HepG2 (cell line): ENCODE measurements around the gene SPRYD3. TPM values are rescaled to one million over a fixed set of nuclear protein-coding genes. Genes with fewer than 3 reads are reported as not detected.

Source experiments
- FOXC1 ChIP-seq: sonication (generic); formaldehyde crosslinking; IDR thresholded peaks from 2 replicates; pipeline ENCODE4 v1.8.0; 2022; ENCODE audit warnings: mild to moderate bottlenecking, missing genetic modification reagents, borderline replicate concordance
- HMG20B ChIP-seq: conservative IDR thresholded peaks from 2 replicates; pipeline ENCODE4 v1.6.1; 2016; ENCODE audit warnings: missing genetic modification reagents, missing compliant biosample characterization
- HOXA5 ChIP-seq: sonication (generic); formaldehyde crosslinking; IDR thresholded peaks from 2 replicates; pipeline ENCODE4 v1.4.0; 2020; ENCODE audit warnings: missing genetic modification reagents
- KDM1A ChIP-seq: IDR thresholded peaks from 2 replicates; pipeline ENCODE4 v1.6.1; 2016; ENCODE audit warnings: missing compliant biosample characterization
- MAZ ChIP-seq, 2 experiments: sonication (generic) in 1 of 2; formaldehyde crosslinking in 1 of 2; IDR thresholded peaks; 2 replicates each; pipeline versions ENCODE4 v1.5.0 to v1.6.1; 2012 to 2020; ENCODE audit warnings: low read depth in 2 of 2, mild to moderate bottlenecking in 2 of 2, borderline replicate concordance in 1 of 2, improper control_type of control experiment in 1 of 2, low read length in 1 of 2, missing genetic modification reagents in 1 of 2, moderate library complexity in 1 of 2
- NFRKB ChIP-seq: fragments of 450-650 bp; IDR thresholded peaks from 2 replicates; pipeline ENCODE4 v1.6.1; 2017
- NR1H2 ChIP-seq: sonication (generic); formaldehyde crosslinking; IDR thresholded peaks from 2 replicates; pipeline ENCODE4 v1.8.1; 2022; ENCODE audit warnings: low read depth, missing genetic modification reagents, borderline replicate concordance
- SP1 ChIP-seq, 2 experiments: fragments of 450-650 bp in 1 of 2; sonication (generic) in 1 of 2; formaldehyde crosslinking in 1 of 2; IDR thresholded peaks; 2 replicates each; pipeline versions ENCODE4 v1.4.0 to v1.6.1; 2016 to 2020; ENCODE audit warnings: missing genetic modification reagents in 1 of 2
- TARDBP ChIP-seq: sonication (generic); formaldehyde crosslinking; IDR thresholded peaks from 2 replicates; pipeline ENCODE4 v1.8.0; 2022; ENCODE audit warnings: mild to moderate bottlenecking, missing genetic modification reagents
- TCF7 ChIP-seq: sonication (generic); IDR thresholded peaks from 2 replicates; pipeline ENCODE4 v1.6.1; 2016; ENCODE audit warnings: antibody characterized with exemption, low read depth
- ZMAT3 ChIP-seq: sonication (generic); formaldehyde crosslinking; conservative IDR thresholded peaks from 2 replicates; pipeline ENCODE4 v1.7.0; 2021; ENCODE audit warnings: missing genetic modification reagents
- ZNF180 ChIP-seq: sonication (generic); formaldehyde crosslinking; IDR thresholded peaks from 2 replicates; pipeline ENCODE4 v1.4.0; 2020; ENCODE audit warnings: low read depth, missing genetic modification reagents, borderline replicate concordance
- ZNF331 ChIP-seq: sonication (generic); formaldehyde crosslinking; IDR thresholded peaks from 2 replicates; pipeline ENCODE4 v1.4.0; 2020; ENCODE audit warnings: missing genetic modification reagents
- ZNF567 ChIP-seq: sonication (generic); formaldehyde crosslinking; IDR thresholded peaks from 2 replicates; pipeline ENCODE4 v1.8.1; 2023; ENCODE audit warnings: mild to moderate bottlenecking, missing genetic modification reagents, borderline replicate concordance
- ZNF607 ChIP-seq: sonication (generic); formaldehyde crosslinking; IDR thresholded peaks from 2 replicates; pipeline ENCODE4 v1.5.1; 2020; ENCODE audit warnings: missing genetic modification reagents, mild to moderate bottlenecking, borderline replicate concordance
- ZNF672 ChIP-seq: sonication (generic); formaldehyde crosslinking; IDR thresholded peaks from 2 replicates; pipeline ENCODE4 v1.8.1; 2022; ENCODE audit warnings: missing genetic modification reagents
- ZNF703 ChIP-seq: sonication (generic); formaldehyde crosslinking; IDR thresholded peaks from 2 replicates; pipeline ENCODE4 v1.5.1; 2020; ENCODE audit warnings: missing genetic modification reagents, mild to moderate bottlenecking, moderate library complexity, borderline replicate concordance
- polyA plus RNA-seq, 8 experiments: library from polyadenylated mRNA; depleted of rRNA in 3 of 8; stranded (reverse) in 7 of 8; unstranded in 1 of 8; fragments of >200 nt; fragmentation: Illumina TruSeq in 4 of 8; extraction: Trizol in 4 of 8; gene quantifications; 2 replicates each; pipeline versions ENCODE4 v1.2.1 to v1.2.3, GENCODE V29; 2011 to 2016; ENCODE audit warnings: low read depth in 4 of 8, missing spikeins in 1 of 8, mixed read lengths in 1 of 8; ENCODE audit not compliant: insufficient read depth in 1 of 8
- total RNA-seq, 5 experiments: library from RNA; depleted of rRNA; stranded (reverse); fragments of >200 nt; fragmentation: Illumina TruSeq; extraction: Trizol; gene quantifications; 2 replicates each; pipeline ENCODE4 v1.2.3, GENCODE V29; 2016; ENCODE audit warnings: low read depth in 1 of 5
- TF ChIP-seq, protein P1 (sequence below): sonication (generic); formaldehyde crosslinking; IDR thresholded peaks from 2 replicates; pipeline ENCODE4 v1.4.0; 2020; ENCODE audit warnings: mild to moderate bottlenecking, missing genetic modification reagents
- TF ChIP-seq, protein P2 (sequence below): sonication (generic); formaldehyde crosslinking; IDR thresholded peaks from 2 replicates; pipeline ENCODE4 v1.5.0; 2020; ENCODE audit warnings: missing genetic modification reagents
- TF ChIP-seq, protein P3 (sequence below): sonication (generic); formaldehyde crosslinking; IDR thresholded peaks from 2 replicates; pipeline ENCODE4 v1.4.0; 2020; ENCODE audit warnings: mild to moderate bottlenecking, low read depth, missing genetic modification reagents
- TF ChIP-seq, protein P4 (sequence below): sonication (generic); formaldehyde crosslinking; IDR thresholded peaks from 2 replicates; pipeline ENCODE4 v1.8.0; 2022; ENCODE audit warnings: mild to moderate bottlenecking, missing genetic modification reagents, moderate library complexity
- TF ChIP-seq, protein P5 (sequence below), 2 experiments: fragments of 450-650 bp in 1 of 2; sonication (generic) in 1 of 2; formaldehyde crosslinking; IDR thresholded peaks; 2 replicates each; pipeline versions ENCODE4 v1.5.0 to v1.8.0; 2020 to 2022; ENCODE audit warnings: mild to moderate bottlenecking in 1 of 2, missing genetic modification reagents in 1 of 2

The SPRYD3 gene
- total and polyA plus RNA-seq, 2 of the 13 experiments (the other 11 are each of a cell fraction or from before 2014, with no cell fraction given): 9.0 to 9.2 TPM

DNA sequence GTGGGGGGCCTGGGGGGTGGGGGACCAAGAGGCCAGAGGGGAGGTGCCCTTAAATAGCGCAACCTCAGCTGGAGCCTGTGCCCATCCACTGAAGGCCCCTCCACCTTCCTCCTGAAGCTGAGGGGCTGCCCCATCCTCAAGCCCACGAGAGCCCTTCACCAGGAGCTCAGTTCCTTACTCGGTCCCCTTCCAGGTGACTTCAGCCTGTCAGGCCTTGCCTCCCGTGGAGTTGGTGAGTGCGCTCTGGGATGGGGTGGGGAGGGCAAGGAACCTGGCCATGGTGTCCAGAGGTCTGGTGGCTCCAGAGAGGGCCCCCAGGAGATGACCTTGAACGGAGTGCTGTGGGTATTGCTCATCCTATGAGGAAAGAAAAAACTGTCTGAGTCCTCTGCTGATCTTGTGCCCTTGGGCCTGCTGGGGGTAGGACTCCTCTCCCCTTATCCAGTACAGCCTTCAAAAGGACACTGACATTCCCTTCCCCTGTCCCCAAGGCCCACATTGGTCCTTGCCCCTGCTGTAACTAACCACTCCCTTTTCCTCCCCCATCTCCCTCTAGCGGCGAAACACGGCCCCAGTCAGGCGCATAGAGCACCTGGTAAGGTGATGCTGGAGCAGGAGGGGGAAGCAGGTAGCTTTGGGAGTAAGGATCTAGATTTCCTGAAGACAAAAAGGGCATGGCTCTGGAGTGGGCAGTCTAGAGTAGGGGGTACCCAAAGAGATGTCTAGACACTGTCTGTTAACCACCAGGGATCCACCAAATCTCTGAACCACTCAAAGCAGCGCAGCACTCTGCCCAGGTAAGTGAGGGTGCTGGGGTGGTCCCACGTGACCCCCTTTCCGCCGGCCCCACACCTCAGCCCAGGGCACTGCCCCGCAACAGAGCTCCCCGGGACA is 25.7 kb downstream of the SPRYD3 start (continued):
- TF ChIP-seq, protein P1, sequence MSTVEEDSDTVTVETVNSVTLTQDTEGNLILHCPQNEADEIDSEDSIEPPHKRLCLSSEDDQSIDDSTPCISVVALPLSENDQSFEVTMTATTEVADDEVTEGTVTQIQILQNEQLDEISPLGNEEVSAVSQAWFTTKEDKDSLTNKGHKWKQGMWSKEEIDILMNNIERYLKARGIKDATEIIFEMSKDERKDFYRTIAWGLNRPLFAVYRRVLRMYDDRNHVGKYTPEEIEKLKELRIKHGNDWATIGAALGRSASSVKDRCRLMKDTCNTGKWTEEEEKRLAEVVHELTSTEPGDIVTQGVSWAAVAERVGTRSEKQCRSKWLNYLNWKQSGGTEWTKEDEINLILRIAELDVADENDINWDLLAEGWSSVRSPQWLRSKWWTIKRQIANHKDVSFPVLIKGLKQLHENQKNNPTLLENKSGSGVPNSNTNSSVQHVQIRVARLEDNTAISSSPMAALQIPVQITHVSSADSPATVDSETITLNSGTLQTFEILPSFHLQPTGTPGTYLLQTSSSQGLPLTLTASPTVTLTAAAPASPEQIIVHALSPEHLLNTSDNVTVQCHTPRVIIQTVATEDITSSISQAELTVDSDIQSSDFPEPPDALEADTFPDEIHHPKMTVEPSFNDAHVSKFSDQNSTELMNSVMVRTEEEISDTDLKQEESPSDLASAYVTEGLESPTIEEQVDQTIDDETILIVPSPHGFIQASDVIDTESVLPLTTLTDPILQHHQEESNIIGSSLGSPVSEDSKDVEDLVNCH: no peak
- TF ChIP-seq TCF7 (no peak), HOXA5 (CRISPR knock-in tag) (no peak), ZNF567 (CRISPR knock-in tag) (no peak), ZNF703 (CRISPR knock-in tag) (no peak), NFRKB (no peak), ZMAT3 (CRISPR knock-in tag) (no peak), TARDBP (CRISPR knock-in tag) (peak; percentile 59; the same call in 1 of the 2 replicates), ZNF607 (CRISPR knock-in tag) (peak; percentile 3; the same call in 1 of the 2 replicates), ZNF672 (CRISPR knock-in tag) (no peak), SP1 (IDR thresholded peaks at IDR 0.05) (no peak), SP1 (CRISPR knock-in tag; IDR thresholded peaks at IDR 0.05) (peak; percentile 63; the same call in 1 of the 2 replicates), FOXC1 (no peak), HMG20B (no peak), NR1H2 (CRISPR knock-in tag) (no peak), KDM1A (CRISPR knock-in tag) (peak; percentile 32; the same call in 1 of the 2 replicates), MAZ (IDR thresholded peaks at IDR 0.05; ENCODE audit: borderline replicate concordance, low read depth, low read length) (peak; percentile 59; the same call in 1 of the 2 replicates), MAZ (CRISPR knock-in tag; IDR thresholded peaks at IDR 0.05; ENCODE audit: low read depth) (peak; percentile 38; the same call in 1 of the 2 replicates), ZNF180 (CRISPR knock-in tag) (no peak), ZNF331 (0 out of 2 replicates have a peak, but pooled peaks have one; percentile 48)
- TF ChIP-seq, protein P2, sequence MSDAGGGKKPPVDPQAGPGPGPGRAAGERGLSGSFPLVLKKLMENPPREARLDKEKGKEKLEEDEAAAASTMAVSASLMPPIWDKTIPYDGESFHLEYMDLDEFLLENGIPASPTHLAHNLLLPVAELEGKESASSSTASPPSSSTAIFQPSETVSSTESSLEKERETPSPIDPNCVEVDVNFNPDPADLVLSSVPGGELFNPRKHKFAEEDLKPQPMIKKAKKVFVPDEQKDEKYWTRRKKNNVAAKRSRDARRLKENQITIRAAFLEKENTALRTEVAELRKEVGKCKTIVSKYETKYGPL (CRISPR knock-in tag): no peak
- TF ChIP-seq, protein P3, sequence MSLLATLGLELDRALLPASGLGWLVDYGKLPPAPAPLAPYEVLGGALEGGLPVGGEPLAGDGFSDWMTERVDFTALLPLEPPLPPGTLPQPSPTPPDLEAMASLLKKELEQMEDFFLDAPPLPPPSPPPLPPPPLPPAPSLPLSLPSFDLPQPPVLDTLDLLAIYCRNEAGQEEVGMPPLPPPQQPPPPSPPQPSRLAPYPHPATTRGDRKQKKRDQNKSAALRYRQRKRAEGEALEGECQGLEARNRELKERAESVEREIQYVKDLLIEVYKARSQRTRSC (CRISPR knock-in tag): no peak
- TF ChIP-seq, protein P4, sequence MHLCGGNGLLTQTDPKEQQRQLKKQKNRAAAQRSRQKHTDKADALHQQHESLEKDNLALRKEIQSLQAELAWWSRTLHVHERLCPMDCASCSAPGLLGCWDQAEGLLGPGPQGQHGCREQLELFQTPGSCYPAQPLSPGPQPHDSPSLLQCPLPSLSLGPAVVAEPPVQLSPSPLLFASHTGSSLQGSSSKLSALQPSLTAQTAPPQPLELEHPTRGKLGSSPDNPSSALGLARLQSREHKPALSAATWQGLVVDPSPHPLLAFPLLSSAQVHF (CRISPR knock-in tag): no peak
- TF ChIP-seq, protein P5, sequence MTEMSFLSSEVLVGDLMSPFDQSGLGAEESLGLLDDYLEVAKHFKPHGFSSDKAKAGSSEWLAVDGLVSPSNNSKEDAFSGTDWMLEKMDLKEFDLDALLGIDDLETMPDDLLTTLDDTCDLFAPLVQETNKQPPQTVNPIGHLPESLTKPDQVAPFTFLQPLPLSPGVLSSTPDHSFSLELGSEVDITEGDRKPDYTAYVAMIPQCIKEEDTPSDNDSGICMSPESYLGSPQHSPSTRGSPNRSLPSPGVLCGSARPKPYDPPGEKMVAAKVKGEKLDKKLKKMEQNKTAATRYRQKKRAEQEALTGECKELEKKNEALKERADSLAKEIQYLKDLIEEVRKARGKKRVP (CRISPR knock-in tag; IDR thresholded peaks at IDR 0.05): no peak
